Immature natural killer cell (primary cell): ENCODE results near the gene BMP6. TPM values are rescaled to one million over a fixed set of nuclear protein-coding genes. Genes with fewer than 3 reads are reported as not detected.

ENCODE experiments used
- DNase-seq, 3 donors: peaks; one replicate each; pipeline ENCODE4 v3.0.0; 2022; ENCODE audit warnings: mixed read lengths in 1 of 3
- H3K27ac Mint-ChIP-seq, 6 donors: one replicate each; pipeline ENCODE4 v1.8.0; 2020; ENCODE audit warnings: mixed read lengths in 6 of 6, mild to moderate bottlenecking in 5 of 6, inconsistent platforms in 4 of 6, moderate library complexity in 3 of 6
- H3K27me3 Mint-ChIP-seq, 3 donors: one replicate each; pipeline ENCODE4 v1.8.0; 2020 to 2021; ENCODE audit warnings: low read depth in 3 of 3, mild to moderate bottlenecking in 3 of 3, mixed read lengths in 3 of 3, moderate library complexity in 3 of 3, inconsistent platforms in 1 of 3
- H3K36me3 Mint-ChIP-seq, 3 donors: one replicate each; pipeline ENCODE4 v1.8.0; 2020; ENCODE audit warnings: mixed read lengths in 3 of 3, inconsistent platforms in 2 of 3, mild to moderate bottlenecking in 2 of 3
- H3K4me1 Mint-ChIP-seq, 2 donors: one replicate each; pipeline ENCODE4 v1.8.0; 2020; ENCODE audit warnings: inconsistent platforms in 2 of 2, mild to moderate bottlenecking in 2 of 2, mixed read lengths in 2 of 2, moderate library complexity in 1 of 2
- H3K4me3 Mint-ChIP-seq, 5 donors: one replicate each; pipeline ENCODE4 v1.8.0; 2020; ENCODE audit warnings: mild to moderate bottlenecking in 5 of 5, mixed read lengths in 5 of 5, inconsistent platforms in 3 of 5, moderate library complexity in 3 of 5
- H3K9me3 Mint-ChIP-seq, 6 donors: one replicate each; pipeline ENCODE4 v1.8.0; 2020; ENCODE audit warnings: mild to moderate bottlenecking in 6 of 6, mixed read lengths in 6 of 6, inconsistent platforms in 4 of 6, moderate library complexity in 3 of 6
- polyA plus RNA-seq, 3 donors: library from polyadenylated mRNA; unstranded; fragments of 300-500 nt; fragmentation: Illumina TruSeq; gene quantifications; one replicate each; pipeline ENCODE4 v1.2.3, GENCODE V29; 2021

Gene BMP6
- under 1 TPM in 2 of 3 donors, not detected in 1; 0.13 to 0.22 TPM for polyA plus RNA-seq

DNA sequence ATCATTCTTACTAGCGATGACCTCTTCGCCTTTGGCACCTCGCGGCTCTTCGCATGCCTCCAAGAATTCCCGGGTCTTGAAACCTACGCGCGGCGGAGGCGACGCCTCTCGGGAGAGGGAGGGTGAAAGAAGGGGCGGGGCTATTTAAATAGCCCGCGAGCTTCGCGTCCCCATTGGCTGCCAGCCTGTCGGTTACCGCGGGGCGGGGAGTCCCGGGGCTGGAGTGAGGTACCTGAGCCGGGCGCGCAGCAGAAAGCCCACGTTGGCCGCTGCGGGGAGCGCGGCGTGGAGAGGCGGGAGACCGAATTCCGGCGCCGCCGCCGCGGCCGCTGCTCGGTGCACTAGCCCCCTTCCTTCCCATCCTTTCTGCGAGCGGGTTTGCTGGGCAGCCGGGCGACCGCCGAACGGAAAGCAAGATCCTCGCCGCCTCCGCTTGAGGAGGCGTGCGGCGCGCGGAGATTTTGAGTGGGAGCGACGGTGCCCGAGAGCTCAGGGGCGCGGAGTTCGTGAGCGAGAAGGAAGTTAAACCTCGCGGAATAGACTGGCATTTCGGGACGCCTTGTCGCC is at the start of gene BMP6:
Gene BMP6, plus strand, starts transcription at position 251 of the 567 bp plus-strand sequence. CDS start 857 bp downstream, outside the sequence.
- Mint-ChIP-seq H3K27ac (no peak within 1 kb of the TSS), H3K36me3 (peaks cover 0 to 2% (median 0%) of the 10 kb centered on the region in 3 donors), H3K4me3 (peak within 1 kb of the TSS; percentile 60 to 76 (median 74)), H3K27me3 (peaks cover 17 to 37% (median 18%) of the 10 kb centered on the region in 3 donors), H3K9me3 (no peaks in the 10 kb centered on the region), H3K4me1 (peaks cover 8 to 17% of the 10 kb centered on the region in 2 donors)
- peak; percentile 13 to 20 (median 17) for DNase-seq

DNA sequence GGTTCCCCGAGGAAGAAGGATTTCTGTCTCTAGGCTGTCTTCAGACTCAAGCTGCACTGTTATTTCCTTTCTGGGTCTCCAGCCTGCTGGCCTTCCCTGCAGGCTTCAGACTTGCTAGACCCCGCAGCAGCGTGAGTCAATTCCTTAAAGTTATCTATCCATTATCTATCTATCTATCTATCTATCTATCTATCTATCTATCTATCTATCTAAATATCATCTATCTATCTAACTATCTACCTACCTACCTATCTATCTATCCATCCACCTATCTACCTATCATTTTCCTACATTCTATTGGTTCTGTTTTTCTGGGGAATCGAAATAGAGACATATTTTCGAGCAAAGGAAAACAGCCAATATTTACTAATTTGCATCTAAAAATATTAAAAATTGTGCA is 48.7 kb upstream of the BMP6 start:
- Mint-ChIP-seq H3K36me3 (no peaks in the 10 kb centered on the region), H3K4me3 (no peak overlapping the region), H3K9me3 (no peaks in the 10 kb centered on the region), H3K27me3 (peaks cover 3 to 5% (median 4%) of the 10 kb centered on the region in 3 donors), H3K4me1 (no peaks in the 10 kb centered on the region), H3K27ac (no peak overlapping the region)
- no peak for DNase-seq

- Mint-ChIP-seq H3K27me3 (peaks cover 1 to 8% (median 5%) of the 10 kb centered on the region in 3 donors), H3K9me3 (no peaks in the 10 kb centered on the region), H3K36me3 (no peaks in the 10 kb centered on the region), H3K4me1 (no peaks in the 10 kb centered on the region), H3K4me3 (no peak overlapping the region), H3K27ac (no peak overlapping the region)
- DNase-seq: no peak
Measured at GRCh38 chr6:7680393-7681075, 45.4 kb upstream of the BMP6 start.

- no peak overlapping the region for H3K27ac Mint-ChIP-seq
Measured at GRCh38 chr6:7681449-7681848, 44.5 kb upstream of the BMP6 start.

GRCh38 chr6:7684076-7684475 is 41.8 kb upstream of the BMP6 start:
- Mint-ChIP-seq H3K4me3 (no peak overlapping the region), H3K36me3 (no peaks in the 10 kb centered on the region), H3K27me3 (peaks cover 1 to 8% (median 5%) of the 10 kb centered on the region in 3 donors), H3K4me1 (no peaks in the 10 kb centered on the region), H3K27ac (no peak overlapping the region), H3K9me3 (no peaks in the 10 kb centered on the region)
- DNase-seq: no peak

More at GRCh38 chr6:7681449-7681848, 44.5 kb upstream of the BMP6 start:
- no peaks in the 10 kb centered on the region for H3K4me1 Mint-ChIP-seq
- no peak overlapping the region for H3K4me3 Mint-ChIP-seq
- no peaks in the 10 kb centered on the region for H3K36me3 Mint-ChIP-seq
- H3K27me3 Mint-ChIP-seq: peaks cover 1 to 8% (median 5%) of the 10 kb centered on the region in 3 donors
- H3K9me3 Mint-ChIP-seq: no peaks in the 10 kb centered on the region
- DNase-seq: no peak

DNA sequence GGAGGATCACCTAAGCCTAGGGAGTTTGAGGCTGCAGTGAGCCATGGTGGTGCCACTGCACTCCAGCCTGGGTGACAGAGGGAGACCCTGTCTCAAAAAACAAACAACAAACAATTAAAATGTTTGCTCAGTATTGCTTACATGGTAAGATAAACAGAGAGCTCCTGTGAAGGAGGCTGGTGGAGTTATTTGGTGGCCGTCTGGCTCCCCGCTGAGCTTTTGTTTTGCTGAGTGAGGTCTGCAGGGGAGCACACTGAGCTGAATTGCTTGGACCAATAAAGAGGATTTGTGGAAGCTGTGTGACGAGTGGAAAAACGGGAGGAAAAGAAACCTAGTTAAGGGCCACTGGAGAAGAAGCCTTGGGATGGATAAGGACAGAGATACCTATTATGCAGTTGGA is 41.1 kb upstream of the BMP6 start:
- H3K36me3 Mint-ChIP-seq: no peaks in the 10 kb centered on the region
- H3K27ac Mint-ChIP-seq: no peak overlapping the region
- peaks cover 0 to 8% (median 5%) of the 10 kb centered on the region in 3 donors for H3K27me3 Mint-ChIP-seq

DNA sequence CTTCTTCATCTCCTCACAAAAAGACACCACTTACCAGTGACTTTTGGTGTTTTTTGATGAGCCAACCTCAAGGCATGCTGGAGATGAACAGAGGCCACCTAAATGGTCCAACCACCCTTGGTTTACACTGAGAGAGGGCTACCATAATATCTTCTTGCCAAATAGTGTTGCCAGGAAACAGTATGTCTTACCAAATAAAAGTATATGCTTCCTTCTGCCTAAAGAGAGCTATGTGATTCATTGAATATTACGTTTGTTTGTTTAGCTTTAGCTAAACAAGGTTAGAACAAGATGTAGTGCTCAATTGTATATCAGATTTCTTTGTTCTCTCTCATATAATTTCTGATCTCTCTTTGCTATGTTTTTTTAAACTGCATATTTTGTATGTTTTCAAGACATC is 40.6 kb upstream of the BMP6 start:
- Mint-ChIP-seq H3K36me3 (no peaks in the 10 kb centered on the region), H3K27ac (no peak overlapping the region), H3K27me3 (peaks cover 0 to 8% (median 5%) of the 10 kb centered on the region in 3 donors), H3K4me3 (no peak overlapping the region), H3K4me1 (no peaks in the 10 kb centered on the region), H3K9me3 (no peaks in the 10 kb centered on the region)
- DNase-seq: no peak

More for the DNA sequence above, 41.1 kb upstream of the BMP6 start:
- no peak overlapping the region for H3K4me3 Mint-ChIP-seq
- no peaks in the 10 kb centered on the region for H3K9me3 Mint-ChIP-seq
- no peak for DNase-seq
- H3K4me1 Mint-ChIP-seq: no peaks in the 10 kb centered on the region

- no peak overlapping the region for H3K4me3 Mint-ChIP-seq
- peaks cover 3 to 6% (median 5%) of the 10 kb centered on the region in 3 donors for H3K27me3 Mint-ChIP-seq
- H3K36me3 Mint-ChIP-seq: no peaks in the 10 kb centered on the region
Measured at GRCh38 chr6:7687145-7688111, 38.5 kb upstream of the BMP6 start.

DNA sequence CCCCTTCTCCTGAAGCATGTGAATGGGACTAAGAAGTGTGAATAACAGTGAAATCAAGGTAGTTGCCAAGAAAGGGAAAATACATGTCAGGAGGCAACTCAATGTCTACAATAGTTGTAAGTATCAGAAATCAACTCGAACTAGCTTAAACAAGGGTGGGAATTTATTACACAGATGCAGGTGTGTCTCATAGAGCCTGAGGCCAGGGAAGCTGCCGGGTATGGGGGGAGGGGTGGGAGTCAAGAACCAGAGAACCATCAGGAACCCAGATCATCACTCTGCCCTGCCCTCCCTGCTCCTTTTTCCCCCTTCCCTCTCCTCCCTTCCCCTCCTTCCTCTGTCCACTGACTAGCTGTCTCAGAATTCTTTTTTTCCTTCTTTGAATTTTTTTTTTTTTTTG is 34.9 kb upstream of the BMP6 start:
- Mint-ChIP-seq H3K9me3 (peaks cover 0 to 3% (median 0%) of the 10 kb centered on the region in 6 donors), H3K4me1 (no peaks in the 10 kb centered on the region), H3K36me3 (no peaks in the 10 kb centered on the region), H3K27ac (no peak overlapping the region), H3K4me3 (no peak overlapping the region), H3K27me3 (peaks cover 2 to 7% (median 5%) of the 10 kb centered on the region in 3 donors)
- no peak for DNase-seq

More at GRCh38 chr6:7687145-7688111, 38.5 kb upstream of the BMP6 start:
- H3K27ac Mint-ChIP-seq: no peak overlapping the region
- H3K9me3 Mint-ChIP-seq: no peaks in the 10 kb centered on the region
- no peak for DNase-seq
- H3K4me1 Mint-ChIP-seq: no peaks in the 10 kb centered on the region

DNA sequence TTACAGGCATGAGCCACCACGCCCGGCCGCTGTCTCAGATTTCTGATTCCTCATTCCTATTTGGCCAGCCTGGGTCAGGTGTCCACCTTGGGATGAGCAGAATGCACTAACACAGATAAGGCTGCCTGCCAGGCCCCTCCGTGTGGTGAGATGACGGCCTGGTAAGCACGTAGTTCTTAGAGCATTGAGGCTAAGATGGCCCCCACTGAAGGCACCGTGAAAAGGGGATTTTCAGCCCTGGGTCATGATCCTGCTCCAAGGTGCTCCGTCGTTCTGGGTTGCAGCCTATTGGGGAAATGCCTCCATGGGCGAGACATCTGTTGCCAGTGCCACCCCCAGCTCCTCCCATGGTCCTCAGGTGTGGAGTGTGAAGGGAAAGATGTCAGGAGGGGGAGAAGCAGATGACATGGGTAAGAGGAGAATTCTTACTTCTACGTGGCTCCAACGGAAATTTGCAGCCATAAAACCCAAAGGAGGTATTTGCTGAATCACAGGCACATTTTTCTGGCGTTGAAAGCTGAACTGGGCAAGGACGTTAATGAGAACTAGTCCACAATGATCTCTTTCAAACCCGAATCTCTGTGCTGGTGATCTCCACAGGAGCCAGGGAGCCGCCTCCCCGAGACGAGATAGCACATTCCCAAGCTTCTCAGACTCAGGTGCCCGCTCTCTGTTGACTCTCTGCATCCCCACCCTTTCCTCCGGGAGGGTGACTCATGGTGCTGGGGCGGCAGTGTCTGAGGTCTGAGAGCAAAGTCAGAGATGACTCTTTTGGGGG is 34.0 kb upstream of the BMP6 start:
- no peak for DNase-seq
- peaks cover 0 to 3% (median 0%) of the 10 kb centered on the region in 6 donors for H3K9me3 Mint-ChIP-seq
- H3K4me1 Mint-ChIP-seq: no peaks in the 10 kb centered on the region
- no peaks in the 10 kb centered on the region for H3K36me3 Mint-ChIP-seq
- H3K27ac Mint-ChIP-seq: no peak overlapping the region
- no peak overlapping the region for H3K4me3 Mint-ChIP-seq
- peaks cover 2 to 7% (median 7%) of the 10 kb centered on the region in 3 donors for H3K27me3 Mint-ChIP-seq

DNA sequence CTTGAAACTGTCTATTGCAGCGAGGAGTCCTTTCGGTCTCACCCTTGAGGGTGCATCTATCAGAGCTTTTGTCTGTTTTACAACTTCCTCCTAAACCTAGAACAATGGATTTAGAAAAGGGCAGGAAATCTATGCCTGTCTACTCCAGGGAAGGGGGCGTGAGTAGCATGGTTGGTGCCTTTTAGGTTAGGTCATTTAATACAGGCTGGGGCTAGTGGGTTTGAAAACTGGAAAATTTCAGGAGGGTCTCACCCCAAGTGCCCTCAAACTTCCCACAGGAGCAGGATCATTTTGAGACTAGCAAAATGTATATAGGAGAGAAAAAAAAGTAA is 33.5 kb upstream of the BMP6 start:
- Mint-ChIP-seq H3K4me3 (no peak overlapping the region), H3K9me3 (peaks cover 0 to 3% (median 0%) of the 10 kb centered on the region in 6 donors), H3K27me3 (peaks cover 2 to 7% (median 7%) of the 10 kb centered on the region in 3 donors), H3K36me3 (no peaks in the 10 kb centered on the region), H3K27ac (no peak overlapping the region), H3K4me1 (no peaks in the 10 kb centered on the region)
- DNase-seq: no peak

DNA sequence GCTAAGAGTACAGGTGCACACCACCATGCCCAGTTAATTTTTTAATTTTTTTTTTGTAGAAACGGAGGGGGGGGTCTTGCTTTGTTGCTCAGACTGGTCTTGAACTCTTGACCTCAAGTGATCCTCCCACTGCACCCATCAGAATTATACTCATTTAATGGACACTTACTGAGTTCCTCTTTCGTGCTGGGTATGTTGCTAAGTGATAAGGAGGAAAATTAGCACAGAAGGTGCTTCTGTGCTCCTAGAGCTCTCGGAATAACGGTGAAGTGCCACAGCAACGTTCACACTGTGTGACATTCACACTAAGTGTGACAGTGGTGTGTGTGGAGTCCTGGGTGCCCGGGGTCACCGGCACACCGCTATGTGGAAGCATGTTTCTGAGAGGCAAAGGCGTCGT is 32.1 kb upstream of the BMP6 start:
- H3K4me3 Mint-ChIP-seq: no peak overlapping the region
- peaks cover 5 to 8% (median 6%) of the 10 kb centered on the region in 3 donors for H3K27me3 Mint-ChIP-seq
- peaks cover 0 to 3% (median 0%) of the 10 kb centered on the region in 6 donors for H3K9me3 Mint-ChIP-seq
- peaks cover 0 to 6% of the 10 kb centered on the region in 2 donors for H3K4me1 Mint-ChIP-seq
- no peaks in the 10 kb centered on the region for H3K36me3 Mint-ChIP-seq
- DNase-seq: no peak
- no peak overlapping the region for H3K27ac Mint-ChIP-seq

- no peak for DNase-seq
- no peak overlapping the region for H3K4me3 Mint-ChIP-seq
- H3K27me3 Mint-ChIP-seq: peaks cover 4 to 7% (median 5%) of the 10 kb centered on the region in 3 donors
- no peak overlapping the region for H3K27ac Mint-ChIP-seq
- peaks cover 0 to 3% (median 0%) of the 10 kb centered on the region in 6 donors for H3K9me3 Mint-ChIP-seq
- H3K36me3 Mint-ChIP-seq: no peaks in the 10 kb centered on the region
- peaks cover 0 to 6% of the 10 kb centered on the region in 2 donors for H3K4me1 Mint-ChIP-seq
Measured at GRCh38 chr6:7696061-7696460, 29.8 kb upstream of the BMP6 start.
